Brain microvascular endothelial cell (primary cell): Measurements from ENCODE around the gene PPFIA3.

Experiments used
- DNase-seq: peaks from one replicate; pipeline ENCODE4 v3.0.0-alpha.2; 2020
- H3K27ac ChIP-seq: fragments of 250-450 bp; sonication (Bioruptor Pico); 2 replicates; pipeline ENCODE4 v1.5.1; 2020; ENCODE audit warnings: mild to moderate bottlenecking, moderate library complexity
- H3K27me3 ChIP-seq: fragments of 250-450 bp; sonication (Bioruptor Pico); replicated peaks from 2 replicates; pipeline ENCODE4 v1.5.1; 2020; ENCODE audit warnings: mild to moderate bottlenecking
- H3K36me3 ChIP-seq: fragments of 250-450 bp; sonication (Bioruptor Pico); replicated peaks from 2 replicates; pipeline ENCODE4 v1.5.1; 2020; ENCODE audit warnings: mild to moderate bottlenecking
- H3K4me3 ChIP-seq: 2 replicates; pipeline ENCODE4 v1.5.1; 2011; ENCODE audit warnings: low read depth, mild to moderate bottlenecking, control low read depth, low read length, moderate library complexity
- CTCF ChIP-seq: IDR thresholded peaks from 2 replicates; pipeline ENCODE4 v1.5.1; 2011; ENCODE audit warnings: low read depth, mild to moderate bottlenecking, moderate library complexity, low read length, control low read depth, inconsistent platforms; ENCODE audit errors: missing control alignments
- in situ Hi-C: cut with HindIII; loops from 2 replicates; pipeline ENCODE4 v1.10.0; 2017; ENCODE audit warnings: low sequenced_read_pairs, low pct_ligation_motif_present

Gene PPFIA3

GRCh38 chr19:49190781-49191180 is 71.4 kb downstream of the PPFIA3 start:
- in situ Hi-C loops: no loop called here
- no peak for DNase-seq
- Histone ChIP-seq H3K27ac (no peak overlapping the region), H3K27me3 (no peaks in the 10 kb centered on the region), H3K4me3 (no peak overlapping the region), H3K36me3 (peaks cover 63% of the 10 kb centered on the region)
- TF ChIP-seq CTCF: no peak

GRCh38 chr19:49193822-49194394 is 74.6 kb downstream of the PPFIA3 start:
- no peak overlapping the region for H3K27ac ChIP-seq
- no peak overlapping the region for H3K4me3 ChIP-seq
- no peak for DNase-seq
- in situ Hi-C loops: no loop called here
- peaks cover 44% of the 10 kb centered on the region for H3K36me3 ChIP-seq
- H3K27me3 ChIP-seq: no peaks in the 10 kb centered on the region
- no peak for TF ChIP-seq CTCF

GRCh38 chr19:49194408-49194807 is 75.1 kb downstream of the PPFIA3 start:
- TF ChIP-seq CTCF: no peak
- H3K36me3 ChIP-seq: peaks cover 44% of the 10 kb centered on the region
- DNase-seq: no peak
- H3K27ac ChIP-seq: no peak overlapping the region
- H3K27me3 ChIP-seq: no peaks in the 10 kb centered on the region
- H3K4me3 ChIP-seq: no peak overlapping the region
- in situ Hi-C loops: no loop called here

GRCh38 chr19:49196527-49197240 is 77.3 kb downstream of the PPFIA3 start:
- in situ Hi-C loops: no loop called here
- peaks cover 34% of the 10 kb centered on the region for H3K36me3 ChIP-seq
- TF ChIP-seq CTCF: no peak
- H3K4me3 ChIP-seq: no peak overlapping the region
- H3K27ac ChIP-seq: no peak overlapping the region
- no peaks in the 10 kb centered on the region for H3K27me3 ChIP-seq
- DNase-seq: no peak

GRCh38 chr19:49200238-49200862 is 81.0 kb downstream of the PPFIA3 start:
- peaks cover 31% of the 10 kb centered on the region for H3K36me3 ChIP-seq
- H3K27ac ChIP-seq: no peak overlapping the region
- DNase-seq: no peak
- in situ Hi-C loops: no loop called here
- no peaks in the 10 kb centered on the region for H3K27me3 ChIP-seq
- no peak overlapping the region for H3K4me3 ChIP-seq
- TF ChIP-seq CTCF: no peak
